GM12873 (cell line): ENCODE measurements around the gene IL31RA.

ENCODE experiments used
- CTCF ChIP-seq: IDR thresholded peaks from 2 replicates; pipeline ENCODE4 v1.5.1; 2012; ENCODE audit warnings: low read depth, mild to moderate bottlenecking, moderate library complexity, low read length, control low read depth; ENCODE audit not compliant: insufficient read depth; ENCODE audit errors: missing control alignments

Gene IL31RA

GRCh38 chr5:55864606-55865541, 13.7 kb downstream of the IL31RA start:
- TF ChIP-seq CTCF = no peak

GRCh38 chr5:55865831-55866230, 14.7 kb downstream of the IL31RA start:
- no peak for TF ChIP-seq CTCF

- no peak for TF ChIP-seq CTCF
Observed at GRCh38 chr5:55866485-55866884, 15.3 kb downstream of the IL31RA start.

- no peak for TF ChIP-seq CTCF
Observed at GRCh38 chr5:55866934-55867333, 15.8 kb downstream of the IL31RA start.

GRCh38 chr5:55868846-55869245, 17.7 kb downstream of the IL31RA start:
- TF ChIP-seq CTCF = no peak

GRCh38 chr5:55869847-55870246, 18.7 kb downstream of the IL31RA start:
- TF ChIP-seq CTCF = no peak

- no peak for TF ChIP-seq CTCF
Observed at GRCh38 chr5:55873234-55873633, 22.1 kb downstream of the IL31RA start.
